GM12878 (cell line): ENCODE results near the gene SCN5A. TPM values are rescaled to one million over a fixed set of nuclear protein-coding genes. Genes with fewer than 3 reads are reported as not detected.

Source experiments
- ATAC-seq: fragments of 200-7000 bp; cut with Tn5 transposase; 3 replicates; pipeline ENCODE4 v1.9.1; 2020; ENCODE audit warnings: mild to moderate bottlenecking, moderate library complexity
- BruUV-seq: library from RNA; stranded (reverse); fragments of 400-500 nt; replicated peaks from 2 replicates; lab custom pipeline; 2021; lab: Mats Ljungman, UMichigan
- CTCF ChIA-PET: fragments of 300-600 bp; sonication (Branson Sonifier 250); formaldehyde crosslinking; extraction: SDS; loops from one replicate; lab custom pipeline; 2021; ENCODE audit warnings: inconsistent platforms; lab: Yijun Ruan, JAX
- POLR2A ChIA-PET: fragments of 350-600 bp; formaldehyde crosslinking; extraction: SDS; loops from one replicate; lab custom pipeline; 2021; ENCODE audit warnings: inconsistent platforms; lab: Charles Lee
- RAD21 ChIA-PET: fragments of 300-600 bp; sonication (Branson Sonifier 250); formaldehyde crosslinking; loops from one replicate; lab custom pipeline; 2023; ENCODE audit warnings: antibody characterized with exemption; ENCODE audit not compliant: unreplicated experiment; lab: Charles Lee
- SMC1A ChIA-PET: fragments of 300-600 bp; sonication (Branson Sonifier 250); formaldehyde crosslinking; loops from one replicate; lab custom pipeline; 2023; ENCODE audit not compliant: unreplicated experiment, uncharacterized antibody; lab: Charles Lee
- DNase-seq: peaks from one replicate; pipeline ENCODE4 v3.0.0-alpha.2; 2011; ENCODE audit warnings: low read depth, low spot score
- FAIRE-seq: peaks from 3 replicates; lab custom pipeline; 2011; peaks lifted over from hg19 to GRCh38; lab: Jason Lieb, UNC
- H2AFZ ChIP-seq: 2 replicates; pipeline ENCODE4 v1.6.0; 2011; ENCODE audit warnings: low read depth, low read length, control low read depth; ENCODE audit not compliant: control insufficient read depth
- H3K27ac ChIP-seq: 2 replicates; pipeline ENCODE4 v1.5.1; 2011; ENCODE audit warnings: control low read depth; ENCODE audit not compliant: control insufficient read depth, insufficient read depth
- H3K27me3 ChIP-seq, 2 experiments: replicated peaks in 1 of 2; 2 replicates each; pipeline versions ENCODE4 v1.6.0 to v1.6.1; 2011; ENCODE audit warnings: low read length in 1 of 2; ENCODE audit not compliant: control insufficient read depth in 2 of 2, insufficient read depth in 2 of 2
- H3K36me3 ChIP-seq, 2 experiments: 2 replicates each; pipeline ENCODE4 v1.5.1; 2011; ENCODE audit warnings: low read length in 1 of 2; ENCODE audit not compliant: control insufficient read depth in 2 of 2, insufficient read depth in 2 of 2
- H3K4me1 ChIP-seq: 2 replicates; pipeline ENCODE4 v1.6.1; 2011; ENCODE audit warnings: mild to moderate bottlenecking, low read length, moderate library complexity, mixed read lengths; ENCODE audit not compliant: control insufficient read depth, insufficient read depth
- H3K4me2 ChIP-seq: 2 replicates; pipeline ENCODE4 v1.6.0; 2011; ENCODE audit warnings: control low read depth; ENCODE audit not compliant: control insufficient read depth, insufficient read depth
- H3K4me3 ChIP-seq: fragments of 200-600 bp; sonication (generic); 2 replicates; pipeline ENCODE4 v1.5.1; 2016
- H3K79me2 ChIP-seq: 2 replicates; pipeline ENCODE4 v1.6.0; 2011; ENCODE audit warnings: low read length; ENCODE audit not compliant: control insufficient read depth, insufficient read depth
- H3K9ac ChIP-seq: 2 replicates; pipeline ENCODE4 v1.8.0; 2011; ENCODE audit warnings: low read length, control low read depth, mixed read lengths; ENCODE audit not compliant: control insufficient read depth, insufficient read depth
- H3K9me3 ChIP-seq: replicated peaks from 3 replicates; pipeline ENCODE4 v1.5.1; 2011; ENCODE audit warnings: mild to moderate bottlenecking, low read length; ENCODE audit not compliant: control insufficient read depth, insufficient read depth
- H4K20me1 ChIP-seq: 2 replicates; pipeline ENCODE4 v1.6.0; 2011; ENCODE audit not compliant: control insufficient read depth, insufficient read depth
- ATF7 ChIP-seq: fragments of 450-650 bp; IDR thresholded peaks from 2 replicates; pipeline ENCODE4 v1.6.1; 2016; ENCODE audit warnings: low read depth, mild to moderate bottlenecking
- BMI1 ChIP-seq: fragments of 450-650 bp; IDR thresholded peaks from 2 replicates; pipeline ENCODE4 v1.6.1; 2016; ENCODE audit warnings: mild to moderate bottlenecking, moderate library complexity, borderline replicate concordance
- CHD1 ChIP-seq: IDR thresholded peaks from 2 replicates; pipeline ENCODE4 v1.6.1; 2012; ENCODE audit warnings: low read depth, low read length, improper control_type of control experiment
- CREB1 ChIP-seq: IDR thresholded peaks from 2 replicates; pipeline ENCODE4 v1.6.1; 2012; ENCODE audit warnings: low read depth, mild to moderate bottlenecking, inconsistent platforms
- EED ChIP-seq: sonication (generic); IDR thresholded peaks from 2 replicates; pipeline ENCODE4 v1.6.1; 2016; ENCODE audit warnings: antibody characterized with exemption, low read depth
- GATAD2B ChIP-seq: fragments of 450-650 bp; conservative IDR thresholded peaks from 2 replicates; pipeline ENCODE4 v1.6.1; 2017; ENCODE audit warnings: low read depth, mild to moderate bottlenecking, moderate library complexity
- KDM1A ChIP-seq: fragments of 200-600 bp; sonication (generic); IDR thresholded peaks from 2 replicates; pipeline ENCODE4 v1.6.1; 2016; ENCODE audit warnings: borderline replicate concordance
- NR2F1 ChIP-seq: fragments of 450-650 bp; conservative IDR thresholded peaks from 2 replicates; pipeline ENCODE4 v1.6.1; 2017; ENCODE audit warnings: mild to moderate bottlenecking
- NRF1 ChIP-seq: conservative IDR thresholded peaks from 2 replicates; pipeline ENCODE4 v1.6.1; 2011; ENCODE audit warnings: mild to moderate bottlenecking, low read depth, low read length, improper control_type of control experiment
- RAD21 ChIP-seq: IDR thresholded peaks from 2 replicates; pipeline ENCODE4 v1.6.1; 2011; ENCODE audit warnings: mild to moderate bottlenecking, low read depth, low read length, moderate library complexity; ENCODE audit not compliant: insufficient read depth
- RELA ChIP-seq: fragments of 450-650 bp; IDR thresholded peaks from 2 replicates; pipeline ENCODE4 v1.8.0; 2014; ENCODE audit warnings: borderline replicate concordance; ENCODE audit not compliant: partially characterized antibody
- SREBF1 ChIP-seq: IDR thresholded peaks from 2 replicates; pipeline ENCODE4 v1.6.1; 2012; ENCODE audit warnings: mild to moderate bottlenecking, low read length
- SREBF2 ChIP-seq: IDR thresholded peaks from 2 replicates; pipeline ENCODE4 v1.6.1; 2012; ENCODE audit warnings: mild to moderate bottlenecking, low read length
- TBL1XR1 ChIP-seq: IDR thresholded peaks from 2 replicates; pipeline ENCODE4 v1.6.1; 2012; ENCODE audit warnings: low read depth, low read length, improper control_type of control experiment
- ZBED1 ChIP-seq: IDR thresholded peaks from 2 replicates; pipeline ENCODE4 v1.6.1; 2016; ENCODE audit warnings: borderline replicate concordance
- ZNF274 ChIP-seq: IDR thresholded peaks from one replicate; pipeline ENCODE4 v1.8.0; 2011; ENCODE audit not compliant: insufficient read length, insufficient read depth
- ZSCAN29 ChIP-seq: fragments of 450-650 bp; IDR thresholded peaks from 2 replicates; pipeline ENCODE4 v1.6.1; 2017; ENCODE audit warnings: mild to moderate bottlenecking, moderate library complexity
- WGBS: methylation state at CpG from one replicate; pipeline ENCODE4 v1.1.6; 2016; ENCODE audit warnings: low lambda C conversion rate; ENCODE audit not compliant: insufficient replicate concordance, insufficient coverage; ENCODE audit errors: missing lambda C conversion rate; 5-methylcytosine and 5-hydroxymethylcytosine counted together
- in situ Hi-C: fragments of 300-500 bp; cut with MboI; formaldehyde crosslinking; loops from 9 replicates; pipeline ENCODE4 v1.14.3; 2018; ENCODE audit warnings: mixed read lengths
- intact Hi-C: fragments of 100-400 bp; cut with micrococcal nuclease; formaldehyde crosslinking; loops from one replicate; pipeline ENCODE4 v1.14.2; 2022; ENCODE audit not compliant: unreplicated experiment
- polyA plus RNA-seq, 11 experiments: library from polyadenylated mRNA; depleted of rRNA in 4 of 11; unstranded in 6 of 11; stranded (reverse) in 5 of 11; fragments of >200 nt; fragmentation: Nextera tagmentation in 4 of 11; fragmentation: Illumina TruSeq in 1 of 11; extraction: Ambion mirVana in 4 of 11; extraction: Trizol in 1 of 11; gene quantifications; 1 replicate in 1 of 11; 2 replicates in 10 of 11; pipeline versions ENCODE4 v1.2.1 to v1.2.3, GENCODE V29; 2011 to 2016; ENCODE audit warnings: inconsistent platforms in 2 of 11, missing spikeins in 2 of 11, low read depth in 1 of 11
- total RNA-seq, 4 experiments: library from RNA; depleted of rRNA in 3 of 4; stranded (reverse); fragments of >200 nt in 3 of 4; fragmentation: Illumina TruSeq in 1 of 4; extraction: Trizol in 1 of 4; gene quantifications; 2 replicates each; pipeline versions ENCODE4 v1.2.1 to v1.2.3, GENCODE V29; 2013 to 2021
- TF ChIP-seq, protein P1 (sequence below): fragments of 450-650 bp; IDR thresholded peaks from 2 replicates; pipeline ENCODE4 v1.6.1; 2016; ENCODE audit warnings: mild to moderate bottlenecking
- TF ChIP-seq, protein P2 (sequence below): fragments of 450-650 bp; IDR thresholded peaks from 2 replicates; pipeline ENCODE4 v1.6.1; 2018; ENCODE audit warnings: mild to moderate bottlenecking, low read depth, moderate library complexity; ENCODE audit not compliant: partially characterized antibody

The SCN5A gene
- total and polyA plus RNA-seq, 10 of the 15 experiments (the other 5 are each of a cell fraction or from before 2014, with no cell fraction given) = not detected

DNA sequence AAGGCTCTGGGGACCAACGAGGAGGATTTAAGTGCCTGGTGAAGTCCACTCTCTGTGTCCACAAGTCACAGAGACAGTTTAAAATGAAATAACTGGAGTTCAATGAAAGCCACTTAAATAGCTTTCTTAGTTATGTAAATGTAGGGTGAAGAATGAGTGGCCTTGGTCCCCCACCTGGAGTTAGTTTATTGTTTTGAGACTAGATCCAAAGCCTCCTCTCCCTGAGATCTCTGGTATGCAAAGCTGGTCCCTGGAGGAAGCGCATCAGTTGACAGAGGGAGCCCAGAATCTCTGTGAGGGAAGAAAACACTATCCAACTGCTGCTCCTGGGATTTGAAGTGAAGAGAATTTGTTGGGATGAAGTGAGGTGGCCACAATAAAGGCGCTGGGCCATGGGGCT is 112.8 kb downstream of the SCN5A start:
- in situ Hi-C loops = no loop called here
- 94% methylated on average over 3 of the region's 3 CpGs for WGBS
- no peaks in the 10 kb centered on the region for H3K27me3 ChIP-seq
- BruUV-seq = no TSS peak
- no peaks in the 10 kb centered on the region; a peak in 1 of 4 replicates for H3K36me3 ChIP-seq
- no peak overlapping the region for H2AFZ ChIP-seq
- POLR2A ChIA-PET = no interaction called here
- no peak overlapping the region for H3K4me2 ChIP-seq
- no peaks in the 10 kb centered on the region for H3K4me1 ChIP-seq
- no peak for FAIRE-seq
- CTCF ChIA-PET = interaction anchor here (1.1 to 2.4 kb wide), 2 partner anchors 15 to 17 kb away, joined by 3 to 6 read pairs; no protein-coding TSS in a partner anchor
- DNase-seq = no peak
- intact Hi-C loops = no loop called here
- no peak for ATAC-seq
- H4K20me1 ChIP-seq = no peaks in the 10 kb centered on the region
- no peaks in the 10 kb centered on the region for H3K9me3 ChIP-seq
- no peaks in the 10 kb centered on the region for H3K79me2 ChIP-seq
- H3K9ac ChIP-seq = no peak overlapping the region
- SMC1A ChIA-PET = no interaction called here
- H3K27ac ChIP-seq = no peak overlapping the region
- RAD21 ChIA-PET = no interaction called here
- no peak overlapping the region for H3K4me3 ChIP-seq
- TF ChIP-seq ZNF274 = no peak
- TF ChIP-seq ZSCAN29 = no peak
- TF ChIP-seq ATF7 = no peak
- no peak for TF ChIP-seq BMI1
- no peak for TF ChIP-seq RELA
- TF ChIP-seq GATAD2B = no peak
- TF ChIP-seq, protein P1, sequence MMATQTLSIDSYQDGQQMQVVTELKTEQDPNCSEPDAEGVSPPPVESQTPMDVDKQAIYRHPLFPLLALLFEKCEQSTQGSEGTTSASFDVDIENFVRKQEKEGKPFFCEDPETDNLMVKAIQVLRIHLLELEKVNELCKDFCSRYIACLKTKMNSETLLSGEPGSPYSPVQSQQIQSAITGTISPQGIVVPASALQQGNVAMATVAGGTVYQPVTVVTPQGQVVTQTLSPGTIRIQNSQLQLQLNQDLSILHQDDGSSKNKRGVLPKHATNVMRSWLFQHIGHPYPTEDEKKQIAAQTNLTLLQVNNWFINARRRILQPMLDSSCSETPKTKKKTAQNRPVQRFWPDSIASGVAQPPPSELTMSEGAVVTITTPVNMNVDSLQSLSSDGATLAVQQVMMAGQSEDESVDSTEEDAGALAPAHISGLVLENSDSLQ = no peak
- TF ChIP-seq, protein P2, sequence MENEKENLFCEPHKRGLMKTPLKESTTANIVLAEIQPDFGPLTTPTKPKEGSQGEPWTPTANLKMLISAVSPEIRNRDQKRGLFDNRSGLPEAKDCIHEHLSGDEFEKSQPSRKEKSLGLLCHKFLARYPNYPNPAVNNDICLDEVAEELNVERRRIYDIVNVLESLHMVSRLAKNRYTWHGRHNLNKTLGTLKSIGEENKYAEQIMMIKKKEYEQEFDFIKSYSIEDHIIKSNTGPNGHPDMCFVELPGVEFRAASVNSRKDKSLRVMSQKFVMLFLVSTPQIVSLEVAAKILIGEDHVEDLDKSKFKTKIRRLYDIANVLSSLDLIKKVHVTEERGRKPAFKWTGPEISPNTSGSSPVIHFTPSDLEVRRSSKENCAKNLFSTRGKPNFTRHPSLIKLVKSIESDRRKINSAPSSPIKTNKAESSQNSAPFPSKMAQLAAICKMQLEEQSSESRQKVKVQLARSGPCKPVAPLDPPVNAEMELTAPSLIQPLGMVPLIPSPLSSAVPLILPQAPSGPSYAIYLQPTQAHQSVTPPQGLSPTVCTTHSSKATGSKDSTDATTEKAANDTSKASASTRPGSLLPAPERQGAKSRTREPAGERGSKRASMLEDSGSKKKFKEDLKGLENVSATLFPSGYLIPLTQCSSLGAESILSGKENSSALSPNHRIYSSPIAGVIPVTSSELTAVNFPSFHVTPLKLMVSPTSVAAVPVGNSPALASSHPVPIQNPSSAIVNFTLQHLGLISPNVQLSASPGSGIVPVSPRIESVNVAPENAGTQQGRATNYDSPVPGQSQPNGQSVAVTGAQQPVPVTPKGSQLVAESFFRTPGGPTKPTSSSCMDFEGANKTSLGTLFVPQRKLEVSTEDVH = no peak
- no peak for TF ChIP-seq RAD21
- no peak for TF ChIP-seq KDM1A
- no peak for TF ChIP-seq CREB1
- TF ChIP-seq SREBF1 = no peak
- TF ChIP-seq ZBED1 = no peak
- TF ChIP-seq CHD1 = no peak
- TF ChIP-seq TBL1XR1 = no peak
- TF ChIP-seq EED = no peak
- TF ChIP-seq NRF1 = no peak
- TF ChIP-seq NR2F1 = no peak
- no peak for TF ChIP-seq SREBF2
